Cardiac muscle cell (in vitro differentiated cells and primary cell): Measurements from ENCODE around the gene SRSF12. TPM values are rescaled to one million over a fixed set of nuclear protein-coding genes. Genes with fewer than 3 reads are reported as not detected.
A peak's percentile ranks its signal among the peaks of the same experiment; 100 is the strongest.

Experiments
- DNase-seq, 2 donors: peaks; one replicate each; pipeline versions ENCODE4 v3.0.0 to v3.0.0-alpha.2; 2010 to 2017; ENCODE audit warnings: low read depth in 1 of 2, low spot score in 1 of 2
- H3K27ac ChIP-seq: fragments of 200-600 bp; sonication (generic); 2 replicates; pipeline ENCODE4 v1.5.1; 2016
- H3K27me3 ChIP-seq: fragments of 200-600 bp; sonication (generic); 2 replicates; pipeline ENCODE4 v1.6.0; 2016; ENCODE audit warnings: control low read depth
- H3K36me3 ChIP-seq: fragments of 200-600 bp; sonication (generic); 2 replicates; pipeline ENCODE4 v1.5.1; 2016; ENCODE audit warnings: control low read depth
- H3K4me1 ChIP-seq: fragments of 200-600 bp; sonication (generic); 2 replicates; pipeline ENCODE4 v1.8.1; 2017; ENCODE audit warnings: low read depth, mild to moderate bottlenecking, mixed run types
- H3K4me3 ChIP-seq: fragments of 200-600 bp; sonication (generic); 2 replicates; pipeline ENCODE4 v1.5.1; 2016; ENCODE audit warnings: mild to moderate bottlenecking
- H3K9me3 ChIP-seq: fragments of 200-600 bp; sonication (generic); 2 replicates; pipeline ENCODE4 v1.5.1; 2017; ENCODE audit warnings: low read depth, mild to moderate bottlenecking, control low read depth
- polyA plus RNA-seq: library from polyadenylated mRNA; unstranded; fragments of >200 nt; fragmentation: Nextera tagmentation; extraction: Ambion mirVana; gene quantifications from 2 replicates; pipeline ENCODE4 v1.2.1, GENCODE V29; 2016
- total RNA-seq: library from RNA; depleted of rRNA; stranded (reverse); fragments of >200 nt; gene quantifications from 2 replicates; pipeline ENCODE4 v1.2.3, GENCODE V29; 2016
- TF ChIP-seq, protein P1 (sequence below): IDR thresholded peaks from 2 replicates; pipeline ENCODE4 v1.5.1; 2012; ENCODE audit warnings: low read depth, mild to moderate bottlenecking, low read length

SRSF12 gene
- total and polyA plus RNA-seq, 2 experiments from 2014 or later, result 4.1 to 7.0 TPM

DNA sequence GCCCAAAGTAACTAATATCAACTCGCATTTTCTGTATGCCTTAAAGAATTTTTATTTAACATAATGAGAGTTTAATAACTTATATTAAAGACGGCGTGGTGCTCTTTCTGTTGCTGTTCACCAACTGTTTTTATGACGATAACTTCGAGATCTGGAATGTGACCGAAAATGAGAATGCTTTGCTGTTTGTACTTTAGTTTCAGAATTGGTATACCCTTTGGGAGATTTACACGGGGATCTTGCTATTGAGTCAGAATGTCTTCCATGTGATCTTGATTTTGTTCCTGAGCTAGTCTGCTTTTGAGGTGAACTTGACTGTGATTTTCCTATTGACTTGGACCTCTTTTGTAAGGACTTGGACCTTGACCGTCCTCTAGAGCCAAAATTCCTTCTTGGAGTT, 19.4 kb downstream of the SRSF12 start:
- TF ChIP-seq, protein P1, sequence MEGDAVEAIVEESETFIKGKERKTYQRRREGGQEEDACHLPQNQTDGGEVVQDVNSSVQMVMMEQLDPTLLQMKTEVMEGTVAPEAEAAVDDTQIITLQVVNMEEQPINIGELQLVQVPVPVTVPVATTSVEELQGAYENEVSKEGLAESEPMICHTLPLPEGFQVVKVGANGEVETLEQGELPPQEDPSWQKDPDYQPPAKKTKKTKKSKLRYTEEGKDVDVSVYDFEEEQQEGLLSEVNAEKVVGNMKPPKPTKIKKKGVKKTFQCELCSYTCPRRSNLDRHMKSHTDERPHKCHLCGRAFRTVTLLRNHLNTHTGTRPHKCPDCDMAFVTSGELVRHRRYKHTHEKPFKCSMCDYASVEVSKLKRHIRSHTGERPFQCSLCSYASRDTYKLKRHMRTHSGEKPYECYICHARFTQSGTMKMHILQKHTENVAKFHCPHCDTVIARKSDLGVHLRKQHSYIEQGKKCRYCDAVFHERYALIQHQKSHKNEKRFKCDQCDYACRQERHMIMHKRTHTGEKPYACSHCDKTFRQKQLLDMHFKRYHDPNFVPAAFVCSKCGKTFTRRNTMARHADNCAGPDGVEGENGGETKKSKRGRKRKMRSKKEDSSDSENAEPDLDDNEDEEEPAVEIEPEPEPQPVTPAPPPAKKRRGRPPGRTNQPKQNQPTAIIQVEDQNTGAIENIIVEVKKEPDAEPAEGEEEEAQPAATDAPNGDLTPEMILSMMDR, result no peak
- no peaks in the 10 kb centered on the region for H3K4me1 ChIP-seq
- peaks cover 12% of the 10 kb centered on the region for H3K36me3 ChIP-seq
- H3K4me3 ChIP-seq, result no peak overlapping the region
- no peak overlapping the region for H3K27ac ChIP-seq
- DNase-seq, result no peak
- H3K9me3 ChIP-seq, result no peaks in the 10 kb centered on the region
- no peaks in the 10 kb centered on the region for H3K27me3 ChIP-seq

DNA sequence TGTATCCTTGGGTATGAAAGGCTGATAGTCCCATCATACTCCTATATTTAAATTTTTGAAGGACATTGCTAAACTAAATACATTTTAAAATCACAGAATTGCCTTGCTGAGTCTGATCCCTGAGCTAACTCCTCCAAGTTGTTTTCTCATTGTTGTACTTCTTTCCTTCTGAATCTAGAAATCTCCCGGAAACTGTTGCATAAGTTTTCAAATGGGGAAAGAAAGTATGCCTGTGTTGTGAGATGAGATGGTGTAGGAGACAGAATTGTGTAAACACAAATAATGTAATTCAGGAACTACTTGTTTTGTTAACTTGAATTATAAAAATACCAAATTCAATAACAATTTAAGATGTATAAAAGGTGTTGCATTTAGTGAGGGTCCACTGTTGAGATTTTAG, 30.0 kb downstream of the SRSF12 start:
- Histone ChIP-seq H3K4me3 (no peak overlapping the region), H3K9me3 (no peaks in the 10 kb centered on the region), H3K36me3 (peaks cover 23% of the 10 kb centered on the region), H3K27me3 (no peaks in the 10 kb centered on the region), H3K4me1 (peaks cover 15% of the 10 kb centered on the region), H3K27ac (no peak overlapping the region)
- peak in 1 of 2 donors; percentile 61 for DNase-seq
- TF ChIP-seq, protein P1, result no peak

DNA sequence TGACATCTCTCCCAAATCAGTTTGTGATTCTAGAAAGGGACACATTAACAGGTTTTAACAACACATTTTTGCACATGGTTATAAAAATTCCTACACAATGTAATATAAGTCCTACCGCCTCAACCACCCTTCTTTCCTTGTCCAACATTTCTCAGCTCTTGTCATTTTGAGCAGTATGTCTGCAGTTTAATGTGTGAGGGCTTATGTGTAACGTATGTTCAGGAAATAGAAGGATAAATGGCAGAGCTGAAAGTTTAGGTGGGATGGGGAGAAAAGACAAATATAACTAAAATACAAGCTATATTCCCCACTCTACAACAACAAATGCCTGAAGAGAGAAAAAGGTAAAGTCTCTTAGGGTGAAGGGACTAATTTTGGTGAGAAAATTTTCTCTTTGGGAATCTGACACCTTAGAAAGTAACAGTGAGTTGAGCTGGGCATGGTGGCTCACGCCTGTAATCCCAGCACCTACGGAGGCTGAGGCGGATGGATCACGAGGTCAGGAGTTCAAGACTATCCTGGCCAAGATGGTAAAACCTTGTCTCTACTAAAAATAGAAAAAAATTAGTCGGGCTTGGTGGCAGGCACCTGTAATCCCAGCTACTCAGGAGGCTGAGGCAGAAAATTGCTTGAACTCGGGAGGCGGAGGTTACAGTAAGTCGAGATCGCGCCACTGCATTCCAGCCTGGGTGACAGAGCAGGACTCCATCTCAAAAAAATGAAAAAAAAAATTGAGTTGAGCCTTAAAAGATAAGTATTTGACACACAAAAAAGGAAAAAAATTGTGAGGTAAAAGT, 32.3 kb downstream of the SRSF12 start:
- TF ChIP-seq, protein P1, result no peak
- Histone ChIP-seq H3K9me3 (no peaks in the 10 kb centered on the region), H3K4me3 (no peak overlapping the region), H3K36me3 (peaks cover 23% of the 10 kb centered on the region), H3K27me3 (no peaks in the 10 kb centered on the region), H3K27ac (peak overlapping the region; percentile 12), H3K4me1 (peaks cover 15% of the 10 kb centered on the region)
- DNase-seq, result peak in 1 of 2 donors; percentile 37

DNA sequence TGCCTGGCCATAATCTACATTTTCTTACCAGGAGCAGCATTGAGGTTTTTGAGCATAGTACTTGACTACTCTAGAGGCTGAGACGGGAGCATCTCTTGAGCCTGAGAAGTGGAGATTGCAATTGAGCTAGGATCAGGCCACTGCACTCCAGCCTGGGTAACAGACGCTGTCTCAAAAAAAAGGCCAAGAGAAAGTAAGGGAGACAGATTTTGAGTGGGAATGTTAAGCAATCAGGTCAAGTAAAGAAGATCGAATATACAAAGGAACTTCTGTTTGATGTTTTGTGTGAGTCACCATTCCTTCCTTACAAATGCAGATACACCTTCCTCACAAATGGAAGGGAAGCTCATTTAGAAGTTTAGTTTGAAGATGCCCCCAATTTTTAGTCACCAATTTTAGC, 32.9 kb downstream of the SRSF12 start:
- peak in 1 of 2 donors; percentile 46 for DNase-seq

DNA sequence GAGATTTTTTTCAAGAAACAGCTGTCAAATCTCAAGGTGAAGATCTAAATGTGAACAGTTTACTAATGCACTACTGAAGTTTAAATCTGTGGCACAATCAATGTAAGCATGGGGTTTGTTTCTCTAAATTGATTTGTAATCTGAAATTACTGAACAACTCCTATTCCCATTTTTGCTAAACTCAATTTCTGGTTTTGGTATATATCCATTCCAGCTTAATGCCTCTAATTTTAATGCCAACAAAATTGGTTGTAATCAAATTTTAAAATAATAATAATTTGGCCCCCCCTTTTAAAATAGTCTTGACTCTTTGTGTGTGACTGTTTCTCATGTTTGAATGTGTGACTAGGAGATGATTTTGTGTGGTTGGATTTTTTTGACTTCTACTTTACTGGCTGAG, 33.3 kb downstream of the SRSF12 start:
- Histone ChIP-seq H3K9me3 (no peaks in the 10 kb centered on the region), H3K4me1 (peaks cover 15% of the 10 kb centered on the region), H3K27me3 (no peaks in the 10 kb centered on the region), H3K4me3 (peak overlapping the region; percentile 89), H3K27ac (no peak overlapping the region), H3K36me3 (peaks cover 23% of the 10 kb centered on the region)
- peak in 1 of 2 donors; percentile 9 for DNase-seq
- TF ChIP-seq, protein P1, result no peak

More for the DNA sequence above, 32.9 kb downstream of the SRSF12 start:
- Histone ChIP-seq H3K27ac (no peak overlapping the region), H3K4me1 (peaks cover 15% of the 10 kb centered on the region), H3K36me3 (peaks cover 23% of the 10 kb centered on the region), H3K9me3 (no peaks in the 10 kb centered on the region), H3K27me3 (no peaks in the 10 kb centered on the region), H3K4me3 (no peak overlapping the region)
- TF ChIP-seq, protein P1, result no peak
